Stomach (tissue), 9 donors: ENCODE results near the gene HNRNPM. TPM values are rescaled to one million over a fixed set of nuclear protein-coding genes. Genes with fewer than 3 reads are reported as not detected.

ENCODE experiments used
- DNase-seq, 2 donors: peaks; one replicate each; pipeline versions ENCODE4 v3.0.0 to v3.0.0-alpha.2; 2013 to 2019
- H3K27ac ChIP-seq, 5 donors: fragments of 200-600 bp in 4 of 5; sonication (generic) in 4 of 5; one replicate each; pipeline ENCODE4 v1.5.1; 2013 to 2019; ENCODE audit warnings: mild to moderate bottlenecking in 1 of 5, moderate library complexity in 1 of 5
- H3K27me3 ChIP-seq, 3 donors: fragments of 200-600 bp; sonication (generic); one replicate each; pipeline ENCODE4 v1.5.1; 2017 to 2019; ENCODE audit warnings: mixed run types in 1 of 3
- H3K36me3 ChIP-seq, 4 donors: fragments of 200-600 bp; sonication (generic); 1 replicate in 3 of 4; 2 replicates in 1 of 4; pipeline ENCODE4 v1.5.1; 2016 to 2019
- H3K4me1 ChIP-seq, 4 donors: fragments of 200-600 bp; sonication (generic); one replicate each; pipeline ENCODE4 v1.5.1; 2016 to 2019
- H3K4me3 ChIP-seq, 4 donors: fragments of 200-600 bp; sonication (generic) in 3 of 4; one replicate each; pipeline ENCODE4 v1.5.1; 2016 to 2019; ENCODE audit warnings: mild to moderate bottlenecking in 1 of 4
- H3K9me3 ChIP-seq, 4 donors: fragments of 200-600 bp; sonication (generic); one replicate each; pipeline ENCODE4 v1.5.1; 2016 to 2019
- EP300 ChIP-seq: sonication (generic); formaldehyde crosslinking; IDR thresholded peaks from one replicate; pipeline ENCODE4 v1.6.1; 2017; ENCODE audit warnings: antibody characterized with exemption
- POLR2A ChIP-seq, 4 donors: fragments of 450-650 bp; IDR thresholded peaks; one replicate each; pipeline ENCODE4 v1.6.1; 2016; ENCODE audit warnings: antibody characterized with exemption in 4 of 4, control low read depth in 2 of 4, mild to moderate bottlenecking in 1 of 4, moderate library complexity in 1 of 4
- POLR2AphosphoS5 ChIP-seq, 3 donors: sonication (generic); formaldehyde crosslinking; IDR thresholded peaks; one replicate each; pipeline ENCODE4 v1.6.1; 2016; ENCODE audit warnings: antibody characterized with exemption in 3 of 3
- WGBS, 5 donors: extraction: QIAGEN DNeasy Blood & Tissue Kit in 3 of 5; methylation state at CpG; one replicate each; pipeline versions ENCODE4 v1.1.5 to v1.1.7; 2013 to 2018; 5-methylcytosine and 5-hydroxymethylcytosine counted together
- intact Hi-C: fragments of 100-400 bp; cut with DNase I; formaldehyde crosslinking; loops from one replicate; pipeline ENCODE4 v1.15.1; 2023; ENCODE audit warnings: low total_unique reads
- polyA plus RNA-seq, 3 donors: library from polyadenylated mRNA; stranded (reverse); fragments of 200-250 nt; gene quantifications; one replicate each; pipeline ENCODE4 v1.2.3, GENCODE V29; 2013
- total RNA-seq, 5 donors: library from RNA; depleted of rRNA; stranded (reverse); fragments of >200 nt; gene quantifications; one replicate each; pipeline versions ENCODE4 v1.1.0 to v1.2.3, GENCODE V29; 2014 to 2016
- TF ChIP-seq, protein P1 (sequence below), 7 experiments: fragments of 450-650 bp in 4 of 7; fragments of 200-600 bp in 3 of 7; sonication (generic) in 3 of 7; IDR thresholded peaks; one replicate each; pipeline ENCODE4 v1.5.1; 2016 to 2019; ENCODE audit warnings: antibody characterized with exemption in 7 of 7, control low read depth in 2 of 7, mild to moderate bottlenecking in 1 of 7
- donor health status: healthy with polysubstance abuse.
- donor health status: Bipolar disorder and iron deficiency.
- donor health status: healthy.

Gene HNRNPM
- total and polyA plus RNA-seq, 8 donors = 54.3 to 664 (median 98.3) TPM

DNA sequence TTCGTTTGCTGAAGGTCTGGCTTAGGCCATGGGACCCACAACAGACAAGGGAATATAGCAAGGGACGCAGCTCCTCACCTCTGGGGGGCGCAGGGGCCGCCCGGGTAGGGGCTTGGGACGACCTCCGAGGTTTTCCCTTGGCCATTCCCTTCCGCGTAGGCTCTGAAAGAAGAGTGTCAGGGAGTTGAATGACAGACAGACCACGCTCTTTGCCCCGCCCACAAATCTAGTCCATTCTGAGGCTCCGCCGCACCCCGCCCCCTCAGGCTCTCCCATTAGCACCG, 80.6 kb downstream of the HNRNPM start:
- WGBS, 5 donors = 11 to 20% (median 16%) methylated on average over 15 of the region's 15 CpGs
- TF ChIP-seq POLR2A (IDR thresholded peaks at IDR 0.05) = no peak
- TF ChIP-seq EP300 = no peak
- TF ChIP-seq, protein P1, sequence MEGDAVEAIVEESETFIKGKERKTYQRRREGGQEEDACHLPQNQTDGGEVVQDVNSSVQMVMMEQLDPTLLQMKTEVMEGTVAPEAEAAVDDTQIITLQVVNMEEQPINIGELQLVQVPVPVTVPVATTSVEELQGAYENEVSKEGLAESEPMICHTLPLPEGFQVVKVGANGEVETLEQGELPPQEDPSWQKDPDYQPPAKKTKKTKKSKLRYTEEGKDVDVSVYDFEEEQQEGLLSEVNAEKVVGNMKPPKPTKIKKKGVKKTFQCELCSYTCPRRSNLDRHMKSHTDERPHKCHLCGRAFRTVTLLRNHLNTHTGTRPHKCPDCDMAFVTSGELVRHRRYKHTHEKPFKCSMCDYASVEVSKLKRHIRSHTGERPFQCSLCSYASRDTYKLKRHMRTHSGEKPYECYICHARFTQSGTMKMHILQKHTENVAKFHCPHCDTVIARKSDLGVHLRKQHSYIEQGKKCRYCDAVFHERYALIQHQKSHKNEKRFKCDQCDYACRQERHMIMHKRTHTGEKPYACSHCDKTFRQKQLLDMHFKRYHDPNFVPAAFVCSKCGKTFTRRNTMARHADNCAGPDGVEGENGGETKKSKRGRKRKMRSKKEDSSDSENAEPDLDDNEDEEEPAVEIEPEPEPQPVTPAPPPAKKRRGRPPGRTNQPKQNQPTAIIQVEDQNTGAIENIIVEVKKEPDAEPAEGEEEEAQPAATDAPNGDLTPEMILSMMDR (IDR thresholded peaks at IDR 0.05) = no peak
- peak in 1 of 3 donors; percentile 67 for TF ChIP-seq POLR2AphosphoS5 (IDR thresholded peaks at IDR 0.05)
- H3K36me3 ChIP-seq = peaks cover 0 to 76% (median 27%) of the 10 kb centered on the region in 4 donors
- H3K4me3 ChIP-seq = peak overlapping the region; percentile 39 to 68 (median 52)
- intact Hi-C loops = no loop called here
- H3K27me3 ChIP-seq = no peaks in the 10 kb centered on the region
- H3K27ac ChIP-seq = peak overlapping the region; percentile 75 to 93 (median 89)
- DNase-seq = no peak
- H3K9me3 ChIP-seq = no peaks in the 10 kb centered on the region
- H3K4me1 ChIP-seq = peaks cover 0 to 20% (median 15%) of the 10 kb centered on the region in 4 donors

GRCh38 chr19:8526345-8527091, 81.7 kb downstream of the HNRNPM start:
- WGBS, 5 donors = 8 to 42% (median 15%) methylated on average over 29 to 57 of the region's 57 CpGs
- H3K27me3 ChIP-seq = no peaks in the 10 kb centered on the region
- peaks cover 0 to 20% (median 15%) of the 10 kb centered on the region in 4 donors for H3K4me1 ChIP-seq
- intact Hi-C loops = no loop called here
- H3K9me3 ChIP-seq = no peaks in the 10 kb centered on the region
- H3K4me3 ChIP-seq = peak overlapping the region; percentile 59 to 93 (median 66)
- peak; percentile 93 to 97 for DNase-seq
- peak overlapping the region; percentile 85 to 93 (median 90) for H3K27ac ChIP-seq
- TF ChIP-seq, protein P1 (IDR thresholded peaks at IDR 0.05) = no peak
- TF ChIP-seq EP300 = no peak
- peak in 2 of 3 donors; percentile 58 to 75 for TF ChIP-seq POLR2AphosphoS5 (IDR thresholded peaks at IDR 0.05)
- TF ChIP-seq POLR2A (IDR thresholded peaks at IDR 0.05) = peak in 1 of 4 donors; percentile 19
- H3K36me3 ChIP-seq = peaks cover 0 to 78% (median 30%) of the 10 kb centered on the region in 4 donors

GRCh38 chr19:8528500-8528899, 83.7 kb downstream of the HNRNPM start:
- H3K4me3 ChIP-seq = no peak overlapping the region
- TF ChIP-seq, protein P1 (IDR thresholded peaks at IDR 0.05) = no peak
- no peak for TF ChIP-seq POLR2AphosphoS5 (IDR thresholded peaks at IDR 0.05)
- no peak for TF ChIP-seq POLR2A (IDR thresholded peaks at IDR 0.05)
- TF ChIP-seq EP300 = no peak
- intact Hi-C loops = no loop called here
- H3K4me1 ChIP-seq = peaks cover 0 to 20% (median 15%) of the 10 kb centered on the region in 4 donors
- H3K9me3 ChIP-seq = no peaks in the 10 kb centered on the region
- 41 to 64% (median 51%) methylated on average over 4 of the region's 4 CpGs for WGBS, 5 donors
- DNase-seq = no peak
- peaks cover 0 to 69% (median 28%) of the 10 kb centered on the region in 4 donors for H3K36me3 ChIP-seq
- H3K27ac ChIP-seq = peak overlapping the region in 1 of 5 donors; percentile 29
- H3K27me3 ChIP-seq = no peaks in the 10 kb centered on the region

DNA sequence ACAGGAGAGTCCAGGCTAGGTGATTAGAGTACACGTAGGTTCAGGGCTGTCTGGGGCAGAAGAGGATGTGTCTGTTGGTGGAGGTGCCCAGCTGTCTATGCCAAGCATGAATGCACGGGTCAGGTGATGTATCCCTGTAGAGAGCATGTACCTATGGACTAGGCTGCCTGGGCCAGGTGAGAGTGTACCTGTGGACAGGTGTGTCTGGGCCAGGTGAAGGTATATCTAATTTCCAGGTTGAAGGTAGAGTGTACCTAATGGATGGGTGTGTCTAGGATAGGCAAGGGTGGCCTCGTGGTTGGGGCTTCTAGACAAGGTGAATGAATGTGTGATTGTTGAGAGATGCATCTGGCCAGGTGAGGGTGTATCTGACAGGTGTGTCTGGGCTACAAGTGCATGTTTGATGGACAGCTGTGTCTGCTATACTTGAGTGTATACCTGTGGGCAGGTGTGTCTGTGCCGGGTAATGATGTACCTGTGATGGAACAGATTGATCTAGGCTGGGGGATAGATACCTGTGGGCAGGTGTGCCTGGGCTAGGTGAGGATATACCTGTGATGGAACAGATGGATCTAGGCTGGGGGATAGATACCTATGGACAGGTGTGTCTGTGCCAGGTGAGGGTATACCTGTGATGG, 84.7 kb downstream of the HNRNPM start:
- Histone ChIP-seq H3K9me3 (no peaks in the 10 kb centered on the region), H3K27ac (no peak overlapping the region), H3K4me1 (peaks cover 0 to 20% (median 15%) of the 10 kb centered on the region in 4 donors), H3K27me3 (no peaks in the 10 kb centered on the region), H3K4me3 (no peak overlapping the region), H3K36me3 (peaks cover 0 to 66% (median 28%) of the 10 kb centered on the region in 4 donors)
- 67 to 78% (median 73%) methylated on average over 4 of the region's 4 CpGs for WGBS, 5 donors
- TF ChIP-seq POLR2AphosphoS5 (IDR thresholded peaks at IDR 0.05) (no peak), POLR2A (IDR thresholded peaks at IDR 0.05) (no peak), EP300 (no peak)
- TF ChIP-seq, protein P1 (IDR thresholded peaks at IDR 0.05) = no peak
- intact Hi-C loops = no loop called here
- DNase-seq = no peak
